Measurements from ENCODE around the gene COPS4.

GRCh38 chr4:83096397-83096796 lies 61.4 kb downstream of the COPS4 start:
- TF ChIP-seq CTCF (IDR thresholded peaks at IDR 0.05 in 8 of 11, conservative IDR thresholded peaks at IDR 0.05 in 3 of 11) (no peak), POLR2A (IDR thresholded peaks at IDR 0.05) (no peak), POLR2AphosphoS5 (IDR thresholded peaks at IDR 0.05) (no peak)

Measured in spleen (tissue), 7 donors.